ENCODE measurements around the gene ITPRID2.

Gene ITPRID2

GRCh38 chr2:181882246-181883020 is 9.1 kb upstream of the ITPRID2 start:
- DNase-seq = no peak

GRCh38 chr2:181884601-181885000 is 6.9 kb upstream of the ITPRID2 start:
- DNase-seq = no peak

GRCh38 chr2:181885096-181885495 is 6.4 kb upstream of the ITPRID2 start:
- no peak for DNase-seq

GRCh38 chr2:181886192-181886591 is 5.3 kb upstream of the ITPRID2 start:
- no peak for DNase-seq

- no peak for DNase-seq
These were observed 4.5 kb upstream of the ITPRID2 start for GRCh38 chr2:181887045-181887444.

- no peak for DNase-seq
These were observed 1.8 kb upstream of the ITPRID2 start for GRCh38 chr2:181889776-181890175.

GRCh38 chr2:181890271-181890670 is 1.3 kb upstream of the ITPRID2 start:
- no peak for DNase-seq

- DNase-seq = peak; percentile 56 to 65
These were observed 652 bp downstream of the ITPRID2 start for GRCh38 chr2:181891966-181892798.

- DNase-seq = no peak
These were observed 1.4 kb downstream of the ITPRID2 start for GRCh38 chr2:181892799-181893435.

GRCh38 chr2:181894381-181894780 is 2.9 kb downstream of the ITPRID2 start:
- no peak for DNase-seq

- no peak for DNase-seq
These were observed 4.3 kb downstream of the ITPRID2 start for GRCh38 chr2:181895818-181896217.

- DNase-seq = no peak
These were observed 4.8 kb downstream of the ITPRID2 start for GRCh38 chr2:181896286-181896685.

GRCh38 chr2:181900007-181900651 is 8.6 kb downstream of the ITPRID2 start:
- DNase-seq = peak in 1 of 2 donors; percentile 15

GRCh38 chr2:181902625-181903024 is 11.1 kb downstream of the ITPRID2 start:
- DNase-seq = no peak

- peak in 1 of 2 donors; percentile 58 for DNase-seq
These were observed 12.6 kb downstream of the ITPRID2 start for GRCh38 chr2:181904022-181904632.

- no peak for DNase-seq
These were observed 15.5 kb downstream of the ITPRID2 start for GRCh38 chr2:181907057-181907456.

- no peak for DNase-seq
These were observed 16.1 kb downstream of the ITPRID2 start for GRCh38 chr2:181907635-181908034.

GRCh38 chr2:181910028-181910831 is 18.7 kb downstream of the ITPRID2 start:
- DNase-seq = no peak

GRCh38 chr2:181911830-181912229 is 20.3 kb downstream of the ITPRID2 start:
- no peak for DNase-seq

- DNase-seq = no peak
These were observed 23.6 kb downstream of the ITPRID2 start for GRCh38 chr2:181915102-181915501.

All from CD4-positive, alpha-beta T cell treated with Interferon alpha-2 for 1 hour (primary cell).